OCI-LY7 (cell line): ENCODE results near the gene BIRC2.

ENCODE experiments used
- EZH2phosphoT487 ChIP-seq: fragments of 200-600 bp; sonication (generic); IDR thresholded peaks from 2 replicates; pipeline ENCODE4 v1.6.1; 2018; ENCODE audit warnings: low read depth, borderline replicate concordance, mild to moderate bottlenecking, mixed run types, antibody characterized with exemption, low read length, moderate library complexity, mixed read lengths
- TF ChIP-seq, protein P1 (sequence below): fragments of 200-600 bp; sonication (generic); conservative IDR thresholded peaks from 2 replicates; pipeline ENCODE4 v1.5.1; 2014; ENCODE audit warnings: mild to moderate bottlenecking, antibody characterized with exemption, low read length, moderate library complexity, mixed read lengths

- TF ChIP-seq, protein P1, sequence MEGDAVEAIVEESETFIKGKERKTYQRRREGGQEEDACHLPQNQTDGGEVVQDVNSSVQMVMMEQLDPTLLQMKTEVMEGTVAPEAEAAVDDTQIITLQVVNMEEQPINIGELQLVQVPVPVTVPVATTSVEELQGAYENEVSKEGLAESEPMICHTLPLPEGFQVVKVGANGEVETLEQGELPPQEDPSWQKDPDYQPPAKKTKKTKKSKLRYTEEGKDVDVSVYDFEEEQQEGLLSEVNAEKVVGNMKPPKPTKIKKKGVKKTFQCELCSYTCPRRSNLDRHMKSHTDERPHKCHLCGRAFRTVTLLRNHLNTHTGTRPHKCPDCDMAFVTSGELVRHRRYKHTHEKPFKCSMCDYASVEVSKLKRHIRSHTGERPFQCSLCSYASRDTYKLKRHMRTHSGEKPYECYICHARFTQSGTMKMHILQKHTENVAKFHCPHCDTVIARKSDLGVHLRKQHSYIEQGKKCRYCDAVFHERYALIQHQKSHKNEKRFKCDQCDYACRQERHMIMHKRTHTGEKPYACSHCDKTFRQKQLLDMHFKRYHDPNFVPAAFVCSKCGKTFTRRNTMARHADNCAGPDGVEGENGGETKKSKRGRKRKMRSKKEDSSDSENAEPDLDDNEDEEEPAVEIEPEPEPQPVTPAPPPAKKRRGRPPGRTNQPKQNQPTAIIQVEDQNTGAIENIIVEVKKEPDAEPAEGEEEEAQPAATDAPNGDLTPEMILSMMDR = no peak
- no peak for TF ChIP-seq EZH2phosphoT487
Observed at GRCh38 chr11:102338479-102339010, 8.5 kb upstream of the BIRC2 start.
